ENCODE measurements around the gene UVRAG.

Gene UVRAG

DNA sequence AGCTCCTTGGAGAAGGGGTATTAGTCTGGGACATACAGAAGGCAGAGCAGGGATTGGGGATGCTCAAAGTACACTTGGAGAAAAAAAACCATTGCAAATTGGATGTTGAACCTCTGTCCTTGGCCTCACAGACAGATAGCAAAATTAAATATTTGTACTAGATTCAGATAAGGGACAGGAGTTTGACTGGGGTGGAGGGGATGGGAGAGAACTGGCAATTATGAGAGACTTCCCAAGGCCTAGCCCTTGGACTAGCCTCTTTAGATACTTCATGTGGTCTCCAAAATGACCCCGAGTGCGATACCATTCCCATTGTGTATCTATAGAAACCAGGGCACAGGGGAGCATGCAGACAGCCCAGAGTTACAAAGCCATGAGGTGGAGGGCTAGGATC lies 30.9 kb upstream of the UVRAG start:
- DNase-seq, result no peak

DNA sequence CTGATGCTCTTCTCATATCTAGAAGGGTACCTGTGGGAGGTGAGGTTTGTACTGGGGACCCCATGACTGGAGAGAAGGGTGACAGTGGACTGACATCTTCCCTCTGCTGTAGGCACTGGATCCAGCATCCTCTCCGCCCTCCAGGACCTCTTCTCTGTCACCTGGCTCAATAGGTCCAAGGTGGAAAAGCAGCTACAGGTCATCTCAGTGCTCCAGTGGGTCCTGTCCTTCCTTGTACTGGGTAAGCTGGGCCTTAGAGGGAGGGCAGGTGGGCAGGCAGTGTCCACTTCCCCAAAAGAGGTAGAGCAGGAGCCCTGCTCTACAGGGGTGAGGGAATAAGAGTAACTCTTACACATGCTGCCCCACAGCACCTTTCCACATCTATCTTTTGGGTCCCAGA lies 30.5 kb upstream of the UVRAG start:
- DNase-seq, result no peak

DNA sequence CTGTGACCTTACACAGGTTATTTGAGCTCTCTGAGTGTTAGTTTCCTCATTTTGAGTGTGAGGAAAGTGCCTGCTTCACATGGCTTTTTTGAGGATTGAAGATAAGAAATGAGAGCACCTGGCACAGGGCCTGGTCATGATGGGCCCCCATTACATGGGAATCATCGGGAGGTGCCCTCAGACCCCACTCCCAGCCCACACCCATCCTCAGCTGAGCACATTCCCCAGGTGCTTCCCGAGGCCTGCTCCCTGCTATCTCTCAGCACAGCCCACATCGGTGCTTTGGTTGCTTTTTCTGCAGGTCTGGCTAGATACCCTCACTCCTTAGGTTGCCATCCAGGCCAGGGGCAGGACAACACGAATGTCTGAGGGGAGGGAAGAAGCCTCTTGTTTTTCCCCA lies 29.8 kb upstream of the UVRAG start:
- no peak for DNase-seq

DNA sequence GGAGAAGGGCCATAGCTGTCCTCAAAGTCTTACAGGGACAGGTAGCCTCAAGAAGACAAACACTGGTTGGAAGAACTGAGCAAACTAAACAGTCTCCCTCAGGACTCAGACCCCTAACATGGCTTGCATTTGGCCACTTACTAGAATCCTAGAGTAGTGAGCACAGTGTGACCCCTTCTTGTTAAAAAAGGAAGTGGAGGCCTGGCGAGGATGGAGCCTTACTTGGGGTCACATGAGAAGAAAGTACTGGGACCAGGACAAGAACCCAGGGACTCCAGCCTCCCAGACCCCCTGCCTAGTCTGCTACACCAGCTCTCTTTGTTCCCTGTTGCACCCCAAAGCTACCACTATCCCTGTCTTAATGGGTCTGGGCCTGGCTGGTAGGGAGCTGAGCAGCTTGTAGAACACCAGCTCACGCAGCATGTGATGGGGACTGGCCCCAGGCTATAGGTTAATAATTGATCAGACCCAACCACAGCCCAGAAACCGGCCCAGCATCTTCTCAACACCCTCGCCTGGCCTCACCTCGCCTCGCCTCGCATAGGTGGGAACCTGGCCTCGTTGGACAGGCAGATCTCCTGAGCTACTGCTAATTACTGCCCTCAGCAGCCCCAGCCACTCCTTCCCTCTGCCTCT lies 28.8 kb upstream of the UVRAG start:
- DNase-seq, result no peak

DNA sequence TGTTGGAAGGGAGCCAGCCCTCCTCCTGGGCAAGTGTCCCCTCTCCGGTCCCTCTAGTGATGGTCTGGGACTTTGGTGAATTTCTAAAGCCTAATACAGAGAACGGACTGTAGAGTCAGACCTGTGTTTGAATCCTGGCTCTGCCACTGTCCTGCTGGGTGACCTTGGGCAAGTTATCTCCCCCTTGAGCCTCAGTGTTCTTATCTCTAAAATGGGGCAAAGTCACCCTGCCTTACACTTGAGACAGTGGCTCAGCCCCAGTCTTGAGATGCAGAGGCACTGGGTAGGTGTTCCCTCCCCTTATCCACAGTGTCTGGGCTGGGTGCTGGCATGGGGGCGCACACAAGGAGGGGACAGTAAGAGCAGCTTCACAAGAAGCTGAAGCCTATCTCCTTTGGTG lies 25.5 kb upstream of the UVRAG start:
- DNase-seq, result no peak

DNA sequence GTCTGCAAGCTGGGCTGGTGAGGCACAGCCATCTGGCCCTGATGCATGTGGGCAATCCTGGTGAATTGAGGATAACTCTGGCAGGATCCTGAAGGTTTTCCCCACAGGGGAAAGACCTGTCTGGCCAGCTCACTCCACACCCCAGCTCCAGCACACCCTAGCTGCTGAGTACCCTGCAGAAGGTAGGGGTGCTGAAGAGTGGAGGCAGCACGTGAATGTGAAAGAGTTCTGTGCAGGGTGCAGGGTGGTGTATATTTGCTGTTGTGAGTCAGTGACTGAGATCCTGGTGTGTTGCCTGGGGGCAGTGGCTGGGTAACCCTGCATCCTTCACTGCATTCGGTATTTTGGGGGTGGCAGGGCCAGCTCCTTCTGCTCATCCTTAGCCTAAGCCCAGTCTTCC lies 24.0 kb upstream of the UVRAG start:
- DNase-seq, result no peak

DNA sequence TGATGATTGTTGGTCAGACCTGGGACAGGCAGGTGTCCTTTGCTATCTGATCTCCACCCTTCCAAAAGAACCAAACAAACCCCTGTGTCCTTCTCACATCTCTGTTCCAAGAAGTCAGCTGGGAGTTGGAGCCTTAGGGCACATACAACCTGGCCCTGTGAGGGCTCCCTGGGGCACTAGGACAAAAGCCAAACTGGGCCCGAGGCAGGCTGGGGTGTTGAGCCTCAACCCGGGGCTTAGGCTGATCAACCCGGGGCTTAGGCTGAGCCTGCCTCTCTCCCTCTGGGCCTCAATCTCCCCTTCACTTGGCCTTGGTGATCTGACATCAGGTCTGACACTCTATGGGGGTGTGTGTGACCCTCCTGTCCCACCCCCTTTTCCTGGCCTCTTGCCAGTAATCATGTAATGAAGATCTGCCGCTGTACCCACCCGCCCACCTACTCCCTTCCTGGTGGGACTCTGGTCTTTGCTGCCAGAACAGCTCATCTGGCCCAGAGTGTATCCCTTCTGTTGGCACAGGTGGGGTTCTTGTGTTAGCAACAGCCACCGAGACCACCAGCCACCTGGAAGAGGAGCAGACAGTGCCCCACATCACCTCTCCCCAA lies 22.8 kb upstream of the UVRAG start:
- DNase-seq, result no peak

DNA sequence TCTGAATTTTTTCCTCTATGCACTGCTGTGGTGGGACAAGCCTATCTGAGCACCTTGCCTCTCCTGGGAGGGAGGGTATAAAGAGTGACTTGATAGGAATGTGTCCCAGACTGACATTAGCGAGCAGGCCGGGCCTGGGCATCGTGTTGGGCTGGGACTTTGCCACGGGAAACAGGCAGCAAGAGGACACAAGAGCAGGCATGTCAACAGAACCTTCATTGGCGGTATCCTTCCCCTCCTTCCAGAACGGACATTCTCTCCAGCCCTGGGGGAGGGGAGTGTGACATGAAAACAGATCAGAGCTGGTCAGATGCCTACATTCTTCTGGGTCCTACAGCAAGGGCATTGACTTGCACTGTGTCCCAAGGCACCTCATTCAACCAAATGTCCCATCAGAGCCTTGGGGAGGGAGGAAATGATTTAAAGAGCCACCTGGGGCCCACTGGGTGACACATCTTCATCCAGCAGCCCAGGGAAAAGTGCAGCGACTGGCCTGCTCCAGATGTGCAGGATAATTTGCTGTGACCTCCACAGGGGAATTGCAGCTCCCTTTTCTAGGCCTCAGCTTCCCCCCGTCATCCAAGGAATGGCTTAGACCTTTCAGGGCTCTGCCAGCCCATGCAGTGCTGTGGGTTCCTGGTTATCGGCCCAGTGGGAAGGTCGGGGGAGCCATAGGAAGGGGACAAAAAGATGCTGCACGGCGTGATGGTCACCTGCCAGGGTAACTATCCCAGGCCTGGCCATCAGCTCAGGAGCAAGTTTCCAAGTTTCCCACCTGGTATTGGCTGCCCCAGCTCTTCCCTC lies 21.8 kb upstream of the UVRAG start:
- DNase-seq, result no peak

DNA sequence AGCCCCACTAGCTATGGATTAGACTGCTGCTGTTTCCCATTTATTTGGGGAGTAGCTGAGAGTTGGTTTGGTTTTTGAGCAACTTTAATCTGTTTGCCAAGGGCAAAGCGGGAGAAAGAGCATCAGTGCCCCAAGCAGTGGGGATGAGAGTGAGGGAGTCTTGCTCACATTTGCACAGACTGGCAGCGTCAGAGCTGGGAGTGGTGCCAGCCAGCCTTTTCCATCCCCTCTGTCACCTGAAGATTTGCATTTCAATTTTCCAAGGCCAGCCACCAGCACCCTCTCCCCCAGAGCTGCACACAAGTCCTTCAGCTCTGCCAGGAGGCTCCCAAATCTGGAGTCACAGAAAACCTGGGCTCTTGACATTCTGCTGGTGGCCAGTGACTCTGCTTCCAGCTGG lies 21.0 kb upstream of the UVRAG start:
- no peak for DNase-seq

DNA sequence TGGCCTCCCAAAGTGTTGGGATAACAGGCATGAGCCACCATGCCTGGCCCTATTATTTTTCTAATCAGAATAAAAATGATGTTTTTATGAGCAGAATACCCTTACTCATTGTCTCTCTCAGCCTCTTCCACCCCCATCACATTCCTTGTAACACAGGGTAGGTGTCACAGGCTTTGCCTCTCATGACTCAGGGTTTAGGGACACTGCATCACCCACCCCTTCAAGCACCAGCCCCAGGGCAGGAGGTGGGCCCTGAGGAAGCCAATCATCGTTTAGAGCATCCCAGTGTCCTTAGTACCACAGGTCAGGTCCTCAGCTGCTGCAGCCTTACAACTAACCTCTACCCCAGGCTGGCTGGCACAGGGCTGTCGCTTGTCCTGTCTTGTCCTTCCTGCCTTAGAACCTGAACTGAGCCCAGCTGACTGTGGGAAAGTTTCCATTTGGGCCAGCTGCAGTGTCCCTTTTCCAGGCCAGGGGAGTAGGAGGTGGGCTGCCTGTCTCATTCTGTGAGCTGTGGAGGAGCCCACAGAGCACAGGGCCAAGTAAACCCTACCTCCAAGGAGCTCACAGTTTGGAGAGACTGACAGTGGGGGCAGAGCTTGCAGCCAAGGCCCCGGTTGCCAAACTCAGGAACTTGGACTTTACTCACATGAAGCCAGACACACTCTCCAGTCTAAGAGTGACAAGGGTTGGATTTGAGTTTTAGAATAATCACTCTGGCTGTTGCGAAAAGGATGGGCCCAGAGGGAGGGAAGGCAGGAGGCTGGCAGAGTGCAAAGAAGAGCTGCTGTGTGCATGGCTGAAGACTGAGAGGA lies 19.5 kb upstream of the UVRAG start:
- DNase-seq, result no peak

DNA sequence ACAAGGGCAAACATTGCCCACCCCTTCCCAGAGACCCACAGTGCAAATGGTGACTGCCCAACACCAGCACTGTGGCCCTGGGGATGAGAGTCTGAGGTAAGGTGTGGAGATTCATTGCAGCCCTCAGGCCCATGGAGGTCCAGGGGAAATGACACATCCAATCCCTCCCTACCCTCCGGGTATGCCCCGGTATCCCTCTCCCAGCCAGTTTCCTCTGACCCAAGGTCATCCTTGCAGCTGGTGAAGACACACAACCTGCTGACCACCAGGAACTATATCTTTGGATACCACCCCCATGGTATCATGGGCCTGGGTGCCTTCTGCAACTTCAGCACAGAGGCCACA lies 18.9 kb upstream of the UVRAG start:
- DNase-seq, result no peak

DNA sequence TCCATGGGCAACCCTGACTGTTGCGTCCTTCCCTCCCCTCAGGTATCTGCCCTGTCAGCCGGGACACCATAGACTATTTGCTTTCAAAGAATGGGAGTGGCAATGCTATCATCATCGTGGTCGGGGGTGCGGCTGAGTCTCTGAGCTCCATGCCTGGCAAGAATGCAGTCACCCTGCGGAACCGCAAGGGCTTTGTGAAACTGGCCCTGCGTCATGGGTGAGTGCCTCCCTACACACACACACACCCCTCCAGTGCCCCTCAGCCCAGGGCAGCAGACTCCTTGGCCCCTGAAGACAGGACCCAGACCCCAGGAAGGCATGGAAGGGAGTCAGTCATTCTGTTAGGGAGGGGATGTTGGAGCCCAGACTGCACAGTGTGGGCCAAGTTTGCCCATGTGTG lies 17.9 kb upstream of the UVRAG start:
- DNase-seq, result no peak

DNA sequence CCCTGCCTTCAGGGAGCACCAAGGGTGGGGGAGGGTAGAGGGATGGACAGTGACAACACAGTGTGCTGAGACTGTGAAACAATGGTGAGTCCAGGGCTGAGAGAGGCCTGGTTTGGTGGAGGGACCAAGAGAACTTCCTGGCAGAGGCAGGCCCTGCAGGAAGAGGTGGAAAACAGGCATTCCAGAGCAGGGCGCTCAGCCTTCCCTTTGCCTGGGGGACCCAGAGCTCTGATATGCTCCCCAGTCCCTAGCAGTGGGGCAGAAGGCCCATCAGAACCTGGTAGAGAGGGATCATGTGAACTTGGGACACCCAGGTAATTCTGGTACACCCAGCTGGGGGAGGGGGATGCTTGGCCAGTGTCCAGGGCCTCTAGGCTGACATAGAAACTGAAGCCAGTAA lies 17.2 kb upstream of the UVRAG start:
- DNase-seq, result no peak

DNA sequence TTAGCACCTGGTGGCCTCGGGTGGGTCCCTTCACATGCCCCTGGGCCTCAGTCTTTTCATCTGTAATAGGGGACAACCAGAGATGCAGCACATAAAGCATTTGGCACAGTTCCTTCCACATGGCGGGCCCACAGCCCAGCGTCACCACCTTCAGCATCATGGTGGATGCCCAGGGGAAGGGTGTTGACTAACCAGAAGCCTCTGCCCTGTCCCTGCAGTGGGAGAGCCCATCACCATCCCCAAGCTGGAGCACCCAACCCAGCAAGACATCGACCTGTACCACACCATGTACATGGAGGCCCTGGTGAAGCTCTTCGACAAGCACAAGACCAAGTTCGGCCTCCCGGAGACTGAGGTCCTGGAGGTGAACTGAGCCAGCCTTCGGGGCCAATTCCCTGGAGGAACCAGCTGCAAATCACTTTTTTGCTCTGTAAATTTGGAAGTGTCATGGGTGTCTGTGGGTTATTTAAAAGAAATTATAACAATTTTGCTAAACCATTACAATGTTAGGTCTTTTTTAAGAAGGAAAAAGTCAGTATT lies 14.8 kb upstream of the UVRAG start:
- DNase-seq, result no peak

DNA sequence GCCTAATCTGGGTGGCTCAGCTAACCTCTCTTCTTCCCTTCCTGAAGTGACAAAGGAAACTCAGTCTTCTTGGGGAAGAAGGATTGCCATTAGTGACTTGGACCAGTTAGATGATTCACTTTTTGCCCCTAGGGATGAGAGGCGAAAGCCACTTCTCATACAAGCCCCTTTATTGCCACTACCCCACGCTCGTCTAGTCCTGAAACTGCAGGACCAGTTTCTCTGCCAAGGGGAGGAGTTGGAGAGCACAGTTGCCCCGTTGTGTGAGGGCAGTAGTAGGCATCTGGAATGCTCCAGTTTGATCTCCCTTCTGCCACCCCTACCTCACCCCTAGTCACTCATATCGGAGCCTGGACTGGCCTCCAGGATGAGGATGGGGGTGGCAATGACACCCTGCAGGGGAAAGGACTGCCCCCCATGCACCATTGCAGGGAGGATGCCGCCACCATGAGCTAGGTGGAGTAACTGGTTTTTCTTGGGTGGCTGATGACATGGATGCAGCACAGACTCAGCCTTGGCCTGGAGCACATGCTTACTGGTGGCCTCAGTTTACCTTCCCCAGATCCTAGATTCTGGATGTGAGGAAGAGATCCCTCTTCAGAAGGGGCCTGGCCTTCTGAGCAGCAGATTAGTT lies 14.2 kb upstream of the UVRAG start:
- DNase-seq, result no peak

DNA sequence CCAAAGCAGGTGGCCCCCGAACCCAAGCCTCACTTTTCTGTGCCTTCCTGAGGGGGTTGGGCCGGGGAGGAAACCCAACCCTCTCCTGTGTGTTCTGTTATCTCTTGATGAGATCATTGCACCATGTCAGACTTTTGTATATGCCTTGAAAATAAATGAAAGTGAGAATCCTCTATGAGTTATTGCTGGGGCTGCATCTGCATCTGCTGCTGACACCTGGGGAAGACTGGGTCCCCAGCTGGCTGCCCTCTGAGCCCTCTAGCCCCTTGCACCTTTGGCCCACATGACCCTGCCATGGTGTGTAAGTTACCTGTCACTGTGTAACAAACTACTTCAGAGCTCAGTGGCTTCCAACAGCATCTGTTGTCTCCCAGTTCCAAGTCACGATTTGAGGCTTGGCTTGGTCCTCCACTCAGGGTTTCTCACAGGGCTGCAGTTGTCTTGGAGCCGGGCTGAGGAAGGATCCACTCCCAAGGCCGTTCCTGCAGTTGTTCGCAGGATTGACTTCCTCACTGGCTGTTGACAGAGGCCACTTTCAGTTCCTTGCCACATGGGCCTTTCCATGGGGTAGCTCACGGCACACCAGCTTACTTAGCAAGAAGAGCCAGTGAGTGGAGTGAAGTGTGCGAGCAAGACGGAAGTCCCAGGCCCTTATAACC lies 13.5 kb upstream of the UVRAG start:
- DNase-seq, result no peak

DNA sequence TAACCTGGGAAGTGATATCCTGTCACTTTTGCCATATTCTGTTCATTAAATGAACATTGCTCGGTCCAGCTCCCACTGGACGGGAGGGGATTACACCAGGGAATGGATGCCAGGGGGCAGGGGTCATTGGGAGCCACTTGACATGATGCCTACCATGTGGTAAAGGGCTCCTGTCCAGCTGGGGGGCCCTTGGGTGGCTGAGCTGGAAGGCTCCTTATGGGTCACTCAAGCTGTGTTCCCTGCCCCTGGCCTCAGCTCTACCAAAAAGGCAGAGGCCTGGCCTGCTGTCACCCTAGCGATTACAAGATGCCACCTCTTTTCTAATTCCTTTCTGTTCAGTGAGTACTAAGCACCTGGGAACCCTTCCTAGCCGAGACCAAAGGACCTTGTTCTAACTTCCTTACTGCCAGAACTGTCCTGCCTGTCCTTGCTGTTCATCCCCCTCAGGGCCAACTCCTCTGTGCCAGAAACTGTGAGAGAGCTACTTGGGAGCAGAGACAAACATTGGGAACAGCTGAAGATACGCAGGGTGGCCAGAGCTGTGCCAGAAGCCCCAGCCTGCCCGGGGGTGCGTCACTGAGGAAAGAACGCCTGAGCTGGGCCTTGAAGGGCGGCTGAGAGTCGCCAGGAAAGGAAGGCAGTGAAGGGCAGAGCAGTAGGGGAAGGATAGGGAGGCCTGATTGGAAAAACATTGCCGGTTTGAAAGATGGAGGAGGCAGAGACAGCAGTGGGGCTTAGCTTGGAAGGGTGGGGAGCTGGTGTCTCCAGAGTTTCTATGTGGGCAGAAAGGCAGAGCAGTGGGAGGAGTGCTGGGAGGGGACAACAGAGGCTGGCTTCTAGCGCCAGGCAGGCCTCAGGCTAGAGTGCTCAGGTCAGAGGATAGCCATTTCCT lies 12.7 kb upstream of the UVRAG start:
- DNase-seq, result no peak

DNA sequence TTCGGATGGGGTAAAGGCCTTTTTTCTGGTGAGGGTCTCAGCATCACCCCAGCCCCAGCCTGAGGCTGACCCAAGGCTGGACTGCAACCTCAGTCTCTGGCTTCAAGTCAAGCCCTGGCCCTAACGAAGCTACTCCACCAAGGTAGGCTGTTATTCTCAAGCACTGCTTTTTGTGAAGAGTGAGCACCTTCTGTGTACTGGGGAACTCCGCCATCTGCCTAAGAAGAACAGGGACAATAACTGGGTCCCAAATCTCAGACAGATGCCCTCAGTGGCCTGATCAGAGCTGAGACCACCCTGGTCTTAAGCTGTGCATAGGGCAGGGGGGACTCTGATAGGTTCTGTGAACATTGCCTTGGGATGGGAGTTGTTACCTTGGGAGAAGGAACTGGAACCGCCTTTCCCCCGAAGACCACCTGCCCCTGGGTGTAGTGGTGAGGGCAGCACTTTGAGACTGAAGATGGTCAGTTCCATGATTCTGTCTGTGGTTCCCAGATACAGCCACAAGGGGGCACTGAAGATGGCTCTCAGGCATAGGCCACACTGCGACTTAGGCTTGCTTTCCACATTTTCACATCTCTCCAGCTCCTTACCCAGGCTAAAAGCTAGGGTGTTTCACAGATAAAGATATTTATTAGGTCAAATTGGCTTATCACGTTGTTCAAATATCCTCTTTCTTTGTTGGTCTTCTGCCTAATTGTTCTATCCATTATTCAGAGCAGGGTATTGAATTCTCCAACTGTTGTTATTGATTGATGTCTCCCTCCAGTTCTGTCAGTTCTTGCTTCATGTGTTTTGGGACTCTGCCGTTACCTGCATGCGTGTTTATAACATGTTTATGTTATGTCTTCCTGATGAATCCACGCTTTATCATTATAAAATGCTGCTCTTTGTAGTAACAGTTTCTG lies 11.8 kb upstream of the UVRAG start:
- peak; percentile 34 to 58 for DNase-seq

DNA sequence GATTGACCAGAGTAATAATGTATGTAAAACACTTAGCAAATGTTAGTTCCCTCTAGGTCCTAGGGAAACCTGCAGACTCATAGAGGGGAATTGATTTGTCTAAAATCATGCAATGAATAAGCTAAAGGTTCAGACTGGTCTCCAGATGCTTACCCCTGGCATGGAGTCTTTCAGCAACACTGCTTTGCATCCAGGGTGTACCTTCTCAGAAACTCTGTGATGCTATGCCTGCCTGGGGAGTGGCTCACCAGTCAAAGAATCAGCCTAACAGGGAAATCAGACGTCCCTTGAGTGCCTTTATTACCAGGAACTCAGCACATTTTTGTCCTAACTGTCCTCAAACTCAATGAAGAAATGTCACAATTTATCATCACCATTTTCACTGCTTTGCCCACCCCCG lies 5.9 kb upstream of the UVRAG start:
- no peak for DNase-seq

DNA sequence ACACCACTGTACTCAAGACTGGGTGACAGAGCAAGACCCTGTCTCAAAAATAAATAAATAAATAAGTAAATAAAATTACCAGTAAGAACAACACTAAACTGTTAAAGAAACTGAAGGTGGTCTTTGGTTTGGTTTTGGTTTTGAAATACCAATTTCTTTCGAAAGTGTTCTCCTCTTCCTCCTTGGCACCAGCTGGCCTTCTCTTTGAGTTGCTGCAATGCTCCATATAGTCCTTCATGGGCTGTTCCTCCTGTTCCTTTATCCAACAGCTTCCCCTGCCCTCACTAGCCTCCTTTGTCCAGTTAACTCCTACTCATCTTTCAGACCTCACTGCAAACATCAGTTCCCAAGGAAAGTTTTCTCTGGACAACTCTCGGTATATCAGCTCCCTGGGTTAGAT lies 5.0 kb upstream of the UVRAG start:
- no peak for DNase-seq

Data from NCI-H1930 (cell line).